ENCODE measurements around the gene UCK2.

The UCK2 gene

DNA sequence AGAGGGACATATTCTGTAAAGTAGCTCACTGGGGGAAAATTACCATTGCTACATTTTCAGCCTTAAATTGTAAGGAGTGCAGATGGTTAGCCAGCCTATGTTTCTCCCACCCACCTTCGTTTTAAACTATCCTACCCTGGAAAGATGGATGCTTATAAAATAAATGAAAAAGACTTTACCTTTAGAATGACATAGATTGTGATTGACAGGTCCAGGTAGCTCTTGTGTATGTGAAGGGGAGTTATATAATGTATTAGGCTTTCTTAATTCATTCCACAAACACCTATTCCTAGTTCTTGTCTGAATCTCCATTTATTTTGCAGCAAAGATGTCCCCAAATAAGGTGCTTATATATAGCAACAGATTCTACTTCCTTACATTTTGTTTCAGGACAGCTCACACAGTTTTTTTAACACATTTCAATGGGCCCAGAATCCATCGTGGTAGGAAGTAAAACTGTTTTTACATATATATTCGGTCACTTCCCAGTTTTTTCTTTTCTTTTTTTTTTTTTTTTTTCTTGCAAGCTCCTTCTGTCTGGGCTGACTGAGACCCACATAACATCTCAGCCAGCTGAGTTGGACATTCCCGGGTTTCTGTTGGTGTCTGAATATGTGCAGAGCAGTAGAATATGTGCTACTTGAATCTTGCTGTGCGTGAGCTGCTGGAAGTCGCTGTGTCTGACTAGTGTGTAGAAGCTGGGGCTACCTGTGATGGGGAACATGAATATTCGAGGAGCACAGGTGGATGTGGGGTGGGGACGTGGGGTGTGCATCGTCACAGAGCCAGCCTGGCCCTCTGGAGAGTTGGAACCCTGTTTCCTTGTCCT, 27.8 kb downstream of the UCK2 start:
- no peak for DNase-seq (ENCODE audit: low spot score)

GRCh38 chr1:165856021-165856420, 28.6 kb downstream of the UCK2 start:
- no peak for DNase-seq (ENCODE audit: low spot score)

GRCh38 chr1:165856606-165857005, 29.2 kb downstream of the UCK2 start:
- no peak for DNase-seq (ENCODE audit: low spot score)

DNA sequence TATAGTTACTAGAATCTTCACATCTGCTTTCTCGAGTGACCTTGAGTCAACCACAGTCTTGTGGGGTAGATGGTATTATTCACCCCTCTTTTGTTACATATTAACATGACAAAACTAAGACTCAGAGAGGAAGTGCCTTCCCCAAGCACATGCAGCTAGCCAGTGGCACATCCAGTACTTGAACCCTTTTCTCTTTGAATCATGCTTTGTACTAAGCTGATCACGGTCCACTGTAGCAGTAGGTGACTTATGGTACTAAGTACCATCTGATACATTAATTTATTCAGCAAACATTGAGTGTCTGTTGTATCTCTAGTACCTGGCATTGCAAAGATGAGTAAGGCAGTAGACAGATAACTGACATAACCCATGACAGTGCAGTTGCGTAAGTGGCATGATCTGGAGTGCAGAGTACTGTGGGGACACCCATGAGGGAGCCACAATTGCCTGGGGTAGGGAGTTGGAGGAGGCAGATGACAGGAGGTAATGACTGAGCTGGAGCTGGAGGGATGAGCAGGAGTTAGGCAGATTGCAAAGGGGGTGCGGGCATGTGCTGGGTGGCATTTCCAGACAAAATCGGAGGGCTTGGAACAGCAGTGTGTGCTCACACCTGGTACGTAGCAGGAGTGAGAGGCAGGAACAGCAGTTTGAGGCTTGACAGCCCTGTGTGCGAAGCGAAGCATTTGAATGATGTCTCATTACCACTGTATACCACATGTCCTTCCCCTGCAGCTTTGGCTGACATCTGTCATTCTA, 29.8 kb downstream of the UCK2 start:
- no peak for DNase-seq (ENCODE audit: low spot score)

- DNase-seq (ENCODE audit: low spot score) = no peak
Observed at GRCh38 chr1:165858364-165858823, 31.0 kb downstream of the UCK2 start.

DNA sequence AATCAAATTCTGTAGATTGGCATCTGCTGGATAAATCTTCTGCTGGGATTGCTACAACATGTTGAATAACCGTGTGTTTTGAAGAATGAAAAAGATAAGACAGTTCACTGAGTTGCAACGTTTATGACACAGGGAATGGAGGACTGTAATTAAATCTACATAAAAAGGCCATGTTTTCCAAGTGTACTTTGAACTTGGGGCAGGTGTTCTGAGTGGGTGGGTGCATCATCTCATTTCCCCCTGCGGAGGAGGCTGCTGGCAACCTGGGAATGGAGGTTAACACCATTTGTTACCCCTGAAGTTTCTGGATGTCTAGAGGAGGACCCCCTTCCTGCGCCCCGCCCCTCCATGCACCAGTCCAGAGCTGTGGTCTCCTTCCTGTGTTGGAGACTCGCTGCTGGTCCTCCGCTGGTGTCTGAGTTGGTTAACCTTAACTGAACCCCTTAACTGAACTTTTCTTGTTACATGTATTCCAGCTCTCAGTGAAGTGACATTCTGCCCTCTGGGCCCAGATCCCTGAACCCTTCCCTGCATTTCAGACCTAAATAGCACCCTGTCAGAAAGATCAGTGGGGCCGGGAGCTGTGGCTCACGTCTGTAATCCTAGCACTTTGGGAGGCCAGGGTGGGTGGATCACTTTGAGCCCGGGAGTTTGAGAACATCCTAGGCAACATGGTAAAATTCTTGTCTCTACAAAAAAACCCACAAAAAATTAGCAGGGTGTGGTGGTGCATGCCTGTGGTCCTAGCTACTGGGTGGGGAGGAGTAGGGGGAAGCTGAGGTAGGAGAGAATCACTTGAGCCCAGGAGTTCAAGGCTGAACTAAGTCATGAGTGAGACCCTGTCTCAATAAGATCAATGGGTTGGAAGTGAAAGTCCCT, 31.8 kb downstream of the UCK2 start:
- no peak for DNase-seq (ENCODE audit: low spot score)

GRCh38 chr1:165860065-165860464, 32.7 kb downstream of the UCK2 start:
- DNase-seq (ENCODE audit: low spot score) = no peak

DNA sequence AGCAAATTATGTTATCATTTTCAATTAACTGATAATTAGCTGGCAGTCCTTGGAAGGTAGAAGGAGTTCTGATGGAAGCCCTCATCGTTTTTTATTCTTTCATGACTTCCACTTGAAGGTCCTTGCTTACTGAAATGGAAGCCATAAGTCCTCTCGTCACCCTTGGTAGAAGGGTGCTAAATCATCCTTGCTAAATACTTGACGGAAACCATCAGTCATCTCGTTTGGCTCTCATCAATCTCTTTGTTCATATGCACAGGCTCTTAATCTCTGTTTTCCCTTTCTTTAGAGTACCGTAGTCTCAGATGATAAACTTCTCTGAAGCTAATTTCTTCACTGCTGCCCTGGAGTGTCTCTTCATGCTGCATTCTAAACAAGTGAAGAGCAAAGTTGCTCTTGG, 34.5 kb downstream of the UCK2 start:
- DNase-seq (ENCODE audit: low spot score) = no peak

- no peak for DNase-seq (ENCODE audit: low spot score)
Observed at GRCh38 chr1:165862448-165862847, 35.0 kb downstream of the UCK2 start.

DNA sequence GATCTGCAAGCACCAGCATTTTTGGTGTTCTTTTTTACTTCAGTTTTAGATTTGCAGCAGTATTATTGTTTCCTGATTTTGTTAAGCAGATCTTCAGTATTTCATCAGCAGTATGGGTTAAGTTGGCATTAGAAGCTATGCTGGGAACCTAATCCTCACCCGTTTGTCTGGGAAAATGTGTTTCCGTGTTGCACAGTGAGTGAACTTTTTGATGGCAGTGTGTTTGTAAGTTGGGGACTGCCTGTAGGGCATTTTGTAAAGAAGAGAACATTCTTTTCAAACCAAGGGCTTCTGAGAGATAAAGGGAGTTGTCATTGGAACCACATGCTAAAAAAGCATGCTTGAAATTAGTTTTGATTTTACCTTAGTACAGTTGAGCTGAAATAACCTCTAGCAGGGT, 35.9 kb downstream of the UCK2 start:
- no peak for DNase-seq (ENCODE audit: low spot score)

- DNase-seq (ENCODE audit: low spot score) = no peak
Observed at GRCh38 chr1:165865633-165866340, 38.4 kb downstream of the UCK2 start.

DNA sequence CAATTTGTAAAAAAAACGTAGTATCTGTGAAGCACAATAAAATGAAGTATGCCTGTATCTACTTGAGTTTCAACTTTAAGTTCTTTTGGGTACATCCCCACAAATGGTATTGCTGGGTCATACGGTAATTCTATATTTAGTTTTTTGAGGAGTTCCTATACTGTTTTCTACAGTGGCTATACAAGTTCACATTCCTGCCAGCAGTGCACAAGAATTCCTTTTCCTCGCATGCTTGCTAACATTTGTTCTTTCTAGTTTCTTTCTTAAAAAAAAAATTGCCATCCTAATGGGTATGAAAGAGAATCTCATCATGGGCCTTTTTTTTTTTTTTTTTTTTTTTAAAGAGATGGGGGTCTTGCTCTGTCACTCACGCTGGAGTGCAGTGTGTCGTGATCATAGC, 41.9 kb downstream of the UCK2 start:
- no peak for DNase-seq (ENCODE audit: low spot score)

- peak; percentile 30 for DNase-seq (ENCODE audit: low spot score)
Observed at GRCh38 chr1:165871311-165872067, 44.1 kb downstream of the UCK2 start.

- no peak for DNase-seq (ENCODE audit: low spot score)
Observed at GRCh38 chr1:165873481-165873880, 46.1 kb downstream of the UCK2 start.

DNA sequence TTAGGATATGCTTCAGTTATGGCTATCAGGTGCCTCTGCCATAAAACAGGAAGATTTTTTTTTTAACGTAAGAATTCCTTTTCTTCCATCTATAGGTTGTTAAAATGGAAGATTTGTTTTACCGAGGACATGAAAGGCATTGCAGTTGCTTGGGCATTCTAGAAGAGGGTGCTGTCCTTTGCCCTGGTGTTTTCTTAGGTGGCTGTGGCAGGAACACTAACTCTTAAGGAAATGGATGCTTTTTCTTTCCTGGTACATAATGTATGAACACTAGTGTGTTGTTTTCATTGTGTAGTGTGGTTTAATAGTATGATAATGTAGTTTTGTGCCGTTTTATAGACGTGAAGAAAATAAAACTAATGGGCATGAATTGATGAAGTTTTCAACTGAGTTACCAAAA, 47.2 kb downstream of the UCK2 start:
- DNase-seq (ENCODE audit: low spot score) = no peak

GRCh38 chr1:165875171-165875570, 47.8 kb downstream of the UCK2 start:
- DNase-seq (ENCODE audit: low spot score) = no peak

GRCh38 chr1:165875604-165876003, 48.2 kb downstream of the UCK2 start:
- no peak for DNase-seq (ENCODE audit: low spot score)

GRCh38 chr1:165876121-165876520, 48.7 kb downstream of the UCK2 start:
- DNase-seq (ENCODE audit: low spot score) = no peak

GRCh38 chr1:165877411-165877810, 50.0 kb downstream of the UCK2 start:
- DNase-seq (ENCODE audit: low spot score) = no peak

DNA sequence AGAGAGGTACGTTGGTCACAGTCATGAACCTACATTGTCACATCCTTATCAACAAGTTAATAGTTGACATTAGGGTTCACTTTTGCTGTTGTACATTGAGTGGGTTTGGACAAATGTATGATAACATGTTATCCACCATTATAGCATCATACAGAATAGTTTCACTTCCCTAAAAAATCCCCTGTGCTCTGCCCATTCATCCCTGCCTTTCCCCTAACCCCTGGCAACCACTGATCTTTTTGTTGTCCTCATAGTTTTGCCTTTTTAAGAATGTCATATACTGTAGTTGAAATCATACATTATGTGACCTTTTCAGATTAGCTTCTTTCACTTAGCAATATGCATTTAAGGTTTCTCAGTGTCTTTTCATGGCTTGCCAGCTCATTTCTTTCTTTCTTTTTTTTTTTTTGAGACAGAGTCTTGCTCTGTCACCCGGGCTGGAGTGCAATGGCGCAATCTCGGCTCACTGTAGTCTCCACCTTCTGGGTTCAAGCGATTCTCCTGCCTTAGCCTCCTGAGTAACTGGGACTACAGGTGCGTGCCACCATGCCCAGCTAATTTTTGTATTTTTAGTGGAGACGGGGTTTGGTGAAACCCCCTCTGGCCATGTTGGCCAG, 50.6 kb downstream of the UCK2 start:
- no peak for DNase-seq (ENCODE audit: low spot score)

- no peak for DNase-seq (ENCODE audit: low spot score)
Observed at GRCh38 chr1:165879946-165880345, 52.5 kb downstream of the UCK2 start.
